ENCODE data around the gene SLC15A1. TPM values are rescaled to one million over a fixed set of nuclear protein-coding genes. Genes with fewer than 3 reads are reported as not detected.

The SLC15A1 gene
- total RNA-seq, 2 experiments from 2014 or later, result not detected

GRCh38 chr13:98786023-98786422 lies 33.6 kb upstream of the SLC15A1 start:
- H3K27ac Mint-ChIP-seq, result no peak overlapping the region
- H3K9me3 Mint-ChIP-seq, result no peaks in the 10 kb centered on the region
- H3K36me3 Mint-ChIP-seq, result peaks cover 2% of the 10 kb centered on the region
- H3K4me1 Mint-ChIP-seq, result no peaks in the 10 kb centered on the region
- no peak overlapping the region for H3K4me3 Mint-ChIP-seq
- no peak for DNase-seq
- H3K27me3 Mint-ChIP-seq, result peaks cover 24% of the 10 kb centered on the region

GRCh38 chr13:98785405-98785804 lies 32.9 kb upstream of the SLC15A1 start:
- Mint-ChIP-seq H3K36me3 (peaks cover 2% of the 10 kb centered on the region), H3K9me3 (no peaks in the 10 kb centered on the region), H3K4me1 (no peaks in the 10 kb centered on the region), H3K27ac (no peak overlapping the region), H3K4me3 (no peak overlapping the region), H3K27me3 (peaks cover 24% of the 10 kb centered on the region)
- no peak for DNase-seq

GRCh38 chr13:98784666-98785065 lies 32.2 kb upstream of the SLC15A1 start:
- Mint-ChIP-seq H3K36me3 (peaks cover 2% of the 10 kb centered on the region), H3K4me1 (no peaks in the 10 kb centered on the region), H3K9me3 (no peaks in the 10 kb centered on the region), H3K27me3 (peaks cover 23% of the 10 kb centered on the region), H3K27ac (no peak overlapping the region), H3K4me3 (no peak overlapping the region)
- DNase-seq, result no peak

- peaks cover 2% of the 10 kb centered on the region for H3K36me3 Mint-ChIP-seq
- no peak overlapping the region for H3K4me3 Mint-ChIP-seq
- no peak overlapping the region for H3K27ac Mint-ChIP-seq
- no peaks in the 10 kb centered on the region for H3K9me3 Mint-ChIP-seq
- H3K27me3 Mint-ChIP-seq, result peaks cover 19% of the 10 kb centered on the region
- DNase-seq, result no peak
- H3K4me1 Mint-ChIP-seq, result no peaks in the 10 kb centered on the region
Observed at GRCh38 chr13:98783856-98784478, 31.5 kb upstream of the SLC15A1 start.

DNA sequence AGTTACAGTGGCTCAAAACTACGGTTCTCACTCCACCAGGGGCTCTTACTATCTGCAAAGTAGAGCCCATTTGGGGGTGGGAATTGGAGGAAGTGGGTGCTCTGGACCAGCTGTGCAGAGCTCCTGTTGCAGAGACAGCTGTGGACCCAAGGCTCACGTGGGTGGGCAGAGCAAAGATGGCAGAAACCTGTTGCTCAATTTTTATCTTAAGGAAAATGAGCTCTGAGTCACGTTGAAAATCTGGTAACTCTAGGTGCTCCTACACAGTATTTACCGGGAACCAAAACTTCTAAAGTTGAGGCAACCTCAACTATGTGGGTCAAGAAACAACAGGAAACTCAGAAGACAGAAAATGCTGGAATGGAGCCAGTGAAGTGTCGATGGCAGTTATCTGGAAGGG lies 30.2 kb upstream of the SLC15A1 start:
- no peak for DNase-seq
- peaks cover 2% of the 10 kb centered on the region for H3K36me3 Mint-ChIP-seq
- H3K27ac Mint-ChIP-seq, result no peak overlapping the region
- peaks cover 13% of the 10 kb centered on the region for H3K27me3 Mint-ChIP-seq
- no peaks in the 10 kb centered on the region for H3K4me1 Mint-ChIP-seq
- H3K9me3 Mint-ChIP-seq, result no peaks in the 10 kb centered on the region
- H3K4me3 Mint-ChIP-seq, result no peak overlapping the region

GRCh38 chr13:98781905-98782304 lies 29.4 kb upstream of the SLC15A1 start:
- Mint-ChIP-seq H3K4me1 (no peaks in the 10 kb centered on the region), H3K4me3 (no peak overlapping the region), H3K36me3 (peaks cover 2% of the 10 kb centered on the region), H3K9me3 (no peaks in the 10 kb centered on the region), H3K27me3 (peaks cover 9% of the 10 kb centered on the region), H3K27ac (no peak overlapping the region)
- DNase-seq, result no peak

DNA sequence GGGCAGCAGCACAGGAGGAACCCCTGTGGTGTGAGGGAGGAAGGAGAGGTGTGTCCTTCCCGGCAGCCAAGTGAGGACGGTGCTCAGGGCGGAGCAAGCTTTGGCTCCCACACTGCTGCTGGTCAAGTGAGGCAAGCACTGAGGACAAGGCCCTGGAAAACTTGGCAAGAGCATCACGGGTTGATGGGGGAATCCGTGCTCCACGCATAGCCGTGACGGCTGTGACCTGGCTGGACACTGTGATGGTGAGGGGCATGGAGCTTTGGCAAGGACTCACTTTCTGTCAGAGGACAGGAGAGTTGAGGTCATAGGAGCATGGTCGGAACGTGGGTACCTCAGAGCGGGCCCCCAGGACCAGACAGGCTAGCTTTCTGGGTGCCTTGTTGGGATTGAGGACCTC lies 29.0 kb upstream of the SLC15A1 start:
- Mint-ChIP-seq H3K27me3 (peaks cover 9% of the 10 kb centered on the region), H3K27ac (no peak overlapping the region), H3K4me3 (no peak overlapping the region)

GRCh38 chr13:98781045-98781444 lies 28.6 kb upstream of the SLC15A1 start:
- no peak for DNase-seq
- Mint-ChIP-seq H3K9me3 (no peaks in the 10 kb centered on the region), H3K4me3 (no peak overlapping the region), H3K27me3 (peaks cover 9% of the 10 kb centered on the region), H3K36me3 (peaks cover 2% of the 10 kb centered on the region), H3K4me1 (no peaks in the 10 kb centered on the region), H3K27ac (no peak overlapping the region)

More for the DNA sequence above, 29.0 kb upstream of the SLC15A1 start:
- Mint-ChIP-seq H3K4me1 (no peaks in the 10 kb centered on the region), H3K9me3 (no peaks in the 10 kb centered on the region), H3K36me3 (peaks cover 2% of the 10 kb centered on the region)
- DNase-seq, result no peak

GRCh38 chr13:98780451-98780850 lies 28.0 kb upstream of the SLC15A1 start:
- Mint-ChIP-seq H3K27ac (no peak overlapping the region), H3K4me3 (no peak overlapping the region), H3K4me1 (no peaks in the 10 kb centered on the region), H3K9me3 (no peaks in the 10 kb centered on the region), H3K27me3 (peaks cover 9% of the 10 kb centered on the region), H3K36me3 (peaks cover 2% of the 10 kb centered on the region)
- no peak for DNase-seq

GRCh38 chr13:98779695-98780094 lies 27.2 kb upstream of the SLC15A1 start:
- no peak for DNase-seq
- no peaks in the 10 kb centered on the region for H3K4me1 Mint-ChIP-seq
- peaks cover 9% of the 10 kb centered on the region for H3K27me3 Mint-ChIP-seq
- H3K9me3 Mint-ChIP-seq, result no peaks in the 10 kb centered on the region
- no peak overlapping the region for H3K4me3 Mint-ChIP-seq
- no peak overlapping the region for H3K27ac Mint-ChIP-seq
- H3K36me3 Mint-ChIP-seq, result peaks cover 2% of the 10 kb centered on the region

DNA sequence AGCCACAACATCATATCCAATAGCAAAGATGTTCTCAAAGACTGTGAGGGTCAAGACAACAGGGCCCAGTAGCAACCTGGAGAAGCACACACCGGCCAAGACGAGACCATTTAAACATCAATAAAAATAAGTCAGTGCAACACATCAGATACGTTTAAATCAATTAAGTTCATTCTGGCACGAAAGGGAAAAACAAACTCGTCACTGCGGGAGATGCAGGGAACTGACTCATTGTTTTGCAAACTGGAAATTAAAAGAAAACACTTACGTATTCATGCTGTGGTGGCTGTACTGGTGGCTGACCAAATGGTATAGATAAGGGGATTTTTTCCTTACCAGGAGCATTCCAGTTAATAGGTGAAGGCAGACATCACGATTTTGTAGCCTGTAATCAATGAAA lies 26.3 kb upstream of the SLC15A1 start:
- H3K4me1 Mint-ChIP-seq, result no peaks in the 10 kb centered on the region
- no peaks in the 10 kb centered on the region for H3K9me3 Mint-ChIP-seq
- H3K27me3 Mint-ChIP-seq, result peaks cover 9% of the 10 kb centered on the region
- peaks cover 2% of the 10 kb centered on the region for H3K36me3 Mint-ChIP-seq
- no peak for DNase-seq
- H3K4me3 Mint-ChIP-seq, result no peak overlapping the region
- no peak overlapping the region for H3K27ac Mint-ChIP-seq

DNA sequence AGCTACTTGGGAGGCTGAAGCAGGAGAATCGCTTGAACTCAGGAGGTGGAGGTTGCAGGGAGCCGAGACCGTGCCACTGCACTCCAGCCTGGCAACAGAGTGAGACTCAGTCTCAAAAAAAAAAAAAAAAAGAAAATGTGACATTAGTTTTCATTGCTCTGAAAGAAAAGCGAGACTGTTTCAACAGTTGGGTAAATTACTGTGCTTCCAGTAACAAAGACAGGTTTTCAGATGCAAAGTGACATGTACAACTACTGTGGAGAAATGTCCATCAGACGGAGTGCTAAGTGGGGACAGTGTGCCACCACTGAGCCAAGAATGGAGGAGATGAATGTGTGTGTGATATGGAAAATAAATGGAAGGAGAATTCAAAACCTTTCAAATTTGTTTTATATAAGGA lies 24.2 kb upstream of the SLC15A1 start:
- Mint-ChIP-seq H3K36me3 (peaks cover 2% of the 10 kb centered on the region), H3K9me3 (no peaks in the 10 kb centered on the region), H3K27ac (no peak overlapping the region), H3K4me1 (no peaks in the 10 kb centered on the region), H3K4me3 (no peak overlapping the region), H3K27me3 (peaks cover 9% of the 10 kb centered on the region)
- DNase-seq, result no peak

GRCh38 chr13:98775844-98776598 lies 23.5 kb upstream of the SLC15A1 start:
- H3K9me3 Mint-ChIP-seq, result no peaks in the 10 kb centered on the region
- DNase-seq, result no peak
- peaks cover 9% of the 10 kb centered on the region for H3K27me3 Mint-ChIP-seq
- no peak overlapping the region for H3K4me3 Mint-ChIP-seq
- no peak overlapping the region for H3K27ac Mint-ChIP-seq
- no peaks in the 10 kb centered on the region for H3K36me3 Mint-ChIP-seq
- H3K4me1 Mint-ChIP-seq, result no peaks in the 10 kb centered on the region

- no peaks in the 10 kb centered on the region for H3K9me3 Mint-ChIP-seq
- no peaks in the 10 kb centered on the region for H3K4me1 Mint-ChIP-seq
- H3K4me3 Mint-ChIP-seq, result no peak overlapping the region
- no peak for DNase-seq
- peaks cover 9% of the 10 kb centered on the region for H3K27me3 Mint-ChIP-seq
- H3K36me3 Mint-ChIP-seq, result no peaks in the 10 kb centered on the region
- no peak overlapping the region for H3K27ac Mint-ChIP-seq
Observed at GRCh38 chr13:98775386-98775785, 22.9 kb upstream of the SLC15A1 start.

DNA sequence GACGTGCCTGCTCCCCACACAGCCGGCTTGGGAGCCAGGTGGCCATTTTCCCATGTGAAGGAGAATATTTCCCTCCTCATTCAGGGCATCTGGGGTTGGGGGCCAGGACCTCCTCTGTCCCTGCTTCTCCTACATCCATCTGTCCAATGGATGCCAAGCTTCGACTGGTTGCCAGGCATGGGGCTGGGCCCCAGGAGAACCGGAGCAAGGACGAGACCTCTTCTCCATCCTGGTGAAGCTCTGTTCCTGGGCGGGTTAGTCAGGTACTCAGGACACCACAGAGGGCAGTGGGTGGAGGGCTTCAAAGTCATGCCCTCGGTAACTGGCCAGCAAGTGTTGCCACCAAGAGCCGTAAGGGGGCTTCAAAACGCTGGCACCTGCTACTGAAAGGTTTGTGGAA lies 22.3 kb upstream of the SLC15A1 start:
- no peaks in the 10 kb centered on the region for H3K36me3 Mint-ChIP-seq
- no peak overlapping the region for H3K27ac Mint-ChIP-seq
- H3K4me1 Mint-ChIP-seq, result no peaks in the 10 kb centered on the region
- H3K27me3 Mint-ChIP-seq, result peaks cover 9% of the 10 kb centered on the region
- no peak overlapping the region for H3K4me3 Mint-ChIP-seq
- H3K9me3 Mint-ChIP-seq, result no peaks in the 10 kb centered on the region
- DNase-seq, result no peak

DNA sequence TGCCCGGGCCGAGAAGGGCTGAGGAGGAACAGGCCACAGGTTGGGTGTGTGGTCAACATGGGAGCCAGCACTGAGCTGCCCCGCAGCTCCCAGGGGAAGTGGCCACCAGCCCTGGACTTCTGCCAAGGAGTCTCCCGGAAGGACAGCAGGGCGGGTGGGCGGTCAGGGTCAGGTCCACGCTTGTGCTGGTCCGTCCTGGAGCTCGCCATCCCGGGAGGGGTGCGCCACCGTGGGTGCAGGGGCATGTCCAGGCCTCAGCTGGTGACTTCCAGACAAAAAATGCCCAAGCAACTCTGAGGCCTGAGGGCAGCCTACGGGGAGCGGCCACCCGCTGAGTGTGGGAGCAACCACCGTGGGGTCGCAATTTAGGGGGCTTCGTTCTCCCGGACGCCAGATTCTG lies 21.4 kb upstream of the SLC15A1 start:
- DNase-seq, result no peak
- Mint-ChIP-seq H3K36me3 (no peaks in the 10 kb centered on the region), H3K4me1 (no peaks in the 10 kb centered on the region), H3K9me3 (no peaks in the 10 kb centered on the region), H3K27me3 (peaks cover 6% of the 10 kb centered on the region), H3K4me3 (no peak overlapping the region), H3K27ac (no peak overlapping the region)

Data from activated naive CD8-positive, alpha-beta T cell treated with anti-CD3 and anti-CD28 coated beads for 36 hours (primary cell).